Endodermal cell (in vitro differentiated cells): ENCODE measurements around the gene TPP1. TPM values are rescaled to one million over a fixed set of nuclear protein-coding genes. Genes with fewer than 3 reads are reported as not detected.

Source experiments
- DNase-seq: peaks from one replicate; pipeline ENCODE4 v3.0.0-alpha.2; 2017
- H3K27ac ChIP-seq: 2 replicates; pipeline ENCODE4 v1.5.1; 2013; ENCODE audit warnings: mild to moderate bottlenecking, low read depth, low read length, moderate library complexity
- H3K27me3 ChIP-seq: 2 replicates; pipeline ENCODE4 v1.6.1; 2013; ENCODE audit warnings: mild to moderate bottlenecking, low read length, moderate library complexity; ENCODE audit not compliant: insufficient read depth, control insufficient read depth, poor library complexity, severe bottlenecking
- H3K36me3 ChIP-seq: 2 replicates; pipeline ENCODE4 v1.7.0; 2013; ENCODE audit warnings: mild to moderate bottlenecking, low read length, moderate library complexity; ENCODE audit not compliant: control insufficient read depth, insufficient read depth
- H3K4me1 ChIP-seq: one replicate; pipeline ENCODE4 v1.7.0; 2013; ENCODE audit warnings: low read length; ENCODE audit not compliant: control insufficient read depth, insufficient read depth
- H3K4me3 ChIP-seq: 2 replicates; pipeline ENCODE4 v1.5.1; 2013; ENCODE audit warnings: mild to moderate bottlenecking, low read length, moderate library complexity
- H3K9ac ChIP-seq: 2 replicates; pipeline ENCODE4 v1.6.1; 2013; ENCODE audit warnings: mild to moderate bottlenecking, low read length, moderate library complexity; ENCODE audit not compliant: poor library complexity, severe bottlenecking; ENCODE audit errors: extremely low read depth
- H3K9me3 ChIP-seq: 2 replicates; pipeline ENCODE4 v1.6.1; 2013; ENCODE audit warnings: mild to moderate bottlenecking, low read length, moderate library complexity; ENCODE audit not compliant: control insufficient read depth
- H3K27ac Mint-ChIP-seq: 2 replicates; pipeline ENCODE4 v1.8.0; 2020; ENCODE audit warnings: mixed read lengths
- H3K27me3 Mint-ChIP-seq: 2 replicates; pipeline ENCODE4 v1.8.0; 2021; ENCODE audit warnings: mild to moderate bottlenecking, mixed read lengths; ENCODE audit not compliant: insufficient read depth
- H3K36me3 Mint-ChIP-seq: 2 replicates; pipeline ENCODE4 v1.8.0; 2020; ENCODE audit warnings: low read depth, mixed read lengths
- H3K4me1 Mint-ChIP-seq: 2 replicates; pipeline ENCODE4 v1.8.0; 2020; ENCODE audit warnings: mixed read lengths
- H3K4me3 Mint-ChIP-seq: 2 replicates; pipeline ENCODE4 v1.8.0; 2020; ENCODE audit warnings: mild to moderate bottlenecking, moderate library complexity, mixed read lengths
- H3K9me3 Mint-ChIP-seq: 2 replicates; pipeline ENCODE4 v1.8.0; 2020; ENCODE audit warnings: mild to moderate bottlenecking, mixed read lengths
- WGBS, 2 experiments: methylation state at CpG; one replicate each; pipeline versions ENCODE4 v1.1.5 to v1.1.7; 2013; ENCODE audit warnings: missing lambda C conversion rate in 2 of 2, mixed read lengths in 1 of 2; ENCODE audit not compliant: insufficient coverage in 1 of 2, insufficient read length in 1 of 2; 5-methylcytosine and 5-hydroxymethylcytosine counted together
- total RNA-seq, 2 donors: library from RNA; stranded (reverse); fragmentation: NEBNext Ultra II Directional in 1 of 2; extraction: Animal tissue kit (Norgen Biotek cat#: 25700) in 1 of 2; gene quantifications; 2 replicates in 1 of 2; 3 replicates in 1 of 2; pipeline ENCODE4 v1.2.1, GENCODE V29; 2021
- TF ChIP-seq, protein P1 (sequence below): fragments of 200-600 bp; sonication (generic); conservative IDR thresholded peaks from 2 replicates; pipeline ENCODE4 v1.5.0; 2021; ENCODE audit warnings: antibody characterized with exemption, mild to moderate bottlenecking

Gene TPP1
- total RNA-seq, 2 donors from 2014 or later = 68.3 to 71.0 TPM

DNA sequence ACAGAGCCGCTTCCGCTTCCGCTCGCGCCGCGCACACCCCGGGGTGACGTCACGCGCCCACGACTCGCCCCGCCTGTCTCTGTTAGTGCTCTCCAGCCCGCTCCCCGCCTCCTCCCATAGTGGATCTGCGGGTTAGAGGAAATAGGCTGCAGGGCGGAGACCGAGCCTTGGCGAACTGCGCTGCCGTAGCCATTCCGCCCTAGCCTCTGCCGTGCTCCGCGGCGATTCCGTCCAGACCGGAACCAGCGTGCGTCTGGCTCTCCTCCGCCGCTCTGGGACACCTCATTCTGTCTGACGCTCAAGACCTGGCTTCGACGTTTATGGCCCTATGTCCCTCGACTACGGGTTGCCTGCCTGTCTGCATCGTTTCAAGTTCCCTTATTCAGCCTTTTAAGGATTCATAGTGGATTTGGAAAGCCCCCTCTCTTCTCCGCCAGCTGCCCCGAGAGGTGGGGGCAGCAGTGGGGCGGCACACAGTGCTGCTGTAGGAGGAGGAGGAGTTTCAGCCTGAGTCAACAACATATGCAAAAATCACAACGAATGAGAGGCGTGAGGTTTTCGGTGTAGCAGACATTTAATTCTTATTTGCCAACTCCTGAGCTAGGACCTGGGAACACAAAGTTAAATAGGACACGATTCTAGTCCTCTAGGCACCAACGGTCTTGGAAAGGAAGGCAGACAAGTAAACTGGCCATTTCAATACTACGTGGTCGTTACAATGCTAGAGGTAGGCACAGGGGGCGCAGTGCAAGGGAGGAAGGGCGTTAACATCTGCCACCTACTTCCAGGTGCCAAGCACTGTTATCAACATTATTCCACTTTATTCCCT is 6.8 kb downstream of the TPP1 start, which contains the start of gene TAF10:
Gene TAF10, minus strand, starts transcription at position 4 of the 829 bp plus-strand sequence. CDS start 27 bp downstream, outside the sequence.
- 0 to 1% methylated on average over 31 to 50 of the region's 51 CpGs for WGBS, 2 experiments
- Mint-ChIP-seq H3K27me3 (no peaks in the 10 kb centered on the region), H3K4me1 (peaks cover 9% of the 10 kb centered on the region), H3K36me3 (peaks cover 62% of the 10 kb centered on the region), H3K27ac (peak within 1 kb of the TSS; percentile 88), H3K9me3 (no peaks in the 10 kb centered on the region), H3K4me3 (no peak within 1 kb of the TSS)
- Histone ChIP-seq H3K27me3 (no peaks in the 10 kb centered on the region), H3K9ac (peak within 1 kb of the TSS; percentile 88), H3K4me3 (peak within 1 kb of the TSS; percentile 90), H3K27ac (peak within 1 kb of the TSS; percentile 94), H3K36me3 (peaks cover 59% of the 10 kb centered on the region), H3K4me1 (no peaks in the 10 kb centered on the region), H3K9me3 (no peaks in the 10 kb centered on the region)
- TF ChIP-seq, protein P1, sequence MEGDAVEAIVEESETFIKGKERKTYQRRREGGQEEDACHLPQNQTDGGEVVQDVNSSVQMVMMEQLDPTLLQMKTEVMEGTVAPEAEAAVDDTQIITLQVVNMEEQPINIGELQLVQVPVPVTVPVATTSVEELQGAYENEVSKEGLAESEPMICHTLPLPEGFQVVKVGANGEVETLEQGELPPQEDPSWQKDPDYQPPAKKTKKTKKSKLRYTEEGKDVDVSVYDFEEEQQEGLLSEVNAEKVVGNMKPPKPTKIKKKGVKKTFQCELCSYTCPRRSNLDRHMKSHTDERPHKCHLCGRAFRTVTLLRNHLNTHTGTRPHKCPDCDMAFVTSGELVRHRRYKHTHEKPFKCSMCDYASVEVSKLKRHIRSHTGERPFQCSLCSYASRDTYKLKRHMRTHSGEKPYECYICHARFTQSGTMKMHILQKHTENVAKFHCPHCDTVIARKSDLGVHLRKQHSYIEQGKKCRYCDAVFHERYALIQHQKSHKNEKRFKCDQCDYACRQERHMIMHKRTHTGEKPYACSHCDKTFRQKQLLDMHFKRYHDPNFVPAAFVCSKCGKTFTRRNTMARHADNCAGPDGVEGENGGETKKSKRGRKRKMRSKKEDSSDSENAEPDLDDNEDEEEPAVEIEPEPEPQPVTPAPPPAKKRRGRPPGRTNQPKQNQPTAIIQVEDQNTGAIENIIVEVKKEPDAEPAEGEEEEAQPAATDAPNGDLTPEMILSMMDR = peak; percentile 79
- peak; percentile 97 for DNase-seq

DNA sequence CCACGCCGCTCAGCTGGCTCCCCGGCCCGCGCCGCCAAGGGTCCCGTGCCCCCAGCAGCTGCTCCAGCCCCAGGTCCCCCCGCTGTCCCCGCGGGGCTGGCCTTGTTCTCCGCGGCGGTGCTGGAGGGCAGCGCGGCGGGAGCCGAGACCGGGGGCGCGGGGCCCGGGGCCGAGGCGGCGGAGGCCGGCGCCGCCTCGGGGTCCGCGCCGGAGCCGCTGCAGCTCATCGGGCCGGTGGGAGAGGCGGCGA is 7.3 kb downstream of the TPP1 start:
- H3K27ac Mint-ChIP-seq = peak overlapping the region; percentile 88
- 0% methylated on average over 36 of the region's 36 CpGs; no CpG with 5 or more reads in 1 of the 2 experiments for WGBS, 2 experiments

DNA sequence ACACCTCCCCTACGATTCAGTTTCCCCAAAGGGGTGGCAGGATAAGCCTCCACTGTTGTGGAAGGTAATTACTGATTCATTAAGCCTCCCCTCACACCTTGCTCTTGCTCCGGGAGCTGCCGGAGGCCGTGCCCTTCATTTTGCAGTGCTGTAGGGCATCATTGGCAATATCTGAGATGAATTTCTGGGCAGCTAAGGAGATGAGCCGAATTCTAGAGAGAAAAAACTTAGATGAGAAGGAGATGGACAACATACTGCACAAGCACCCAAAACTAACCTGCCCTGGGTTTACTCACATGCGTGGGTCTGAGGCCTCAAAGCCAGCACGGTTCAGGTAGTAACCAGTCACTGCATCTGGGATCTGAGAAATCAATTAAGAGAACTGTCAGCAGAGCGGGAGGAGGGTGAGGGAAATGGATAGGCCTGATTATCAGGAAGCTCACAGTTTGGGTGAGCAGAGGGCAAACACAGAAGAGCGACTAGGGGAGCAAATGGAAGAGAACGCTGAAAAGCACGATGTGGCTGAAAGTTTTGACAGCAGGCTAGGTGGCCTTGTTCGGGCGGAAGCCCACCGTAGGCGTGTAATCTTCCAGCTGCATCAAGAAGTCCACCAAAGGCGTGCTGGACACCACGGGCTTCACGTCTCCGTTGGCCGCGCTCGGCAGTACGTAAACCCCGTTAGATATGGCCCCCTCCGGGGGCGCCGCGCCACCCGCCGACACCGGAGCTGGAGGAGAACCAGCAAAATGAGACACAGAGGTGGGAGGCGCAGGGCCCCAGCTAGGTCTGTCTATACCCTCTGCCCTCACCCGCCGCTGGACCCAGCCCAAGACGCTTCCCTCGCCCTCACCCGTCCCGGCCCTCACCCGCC is 7.9 kb downstream of the TPP1 start:
- Mint-ChIP-seq H3K27ac (peak overlapping the region; percentile 88), H3K9me3 (no peaks in the 10 kb centered on the region), H3K27me3 (no peaks in the 10 kb centered on the region), H3K4me1 (peaks cover 16% of the 10 kb centered on the region), H3K4me3 (no peak overlapping the region), H3K36me3 (peaks cover 61% of the 10 kb centered on the region)
- peak; percentile 45 for DNase-seq
- Histone ChIP-seq H3K9me3 (no peaks in the 10 kb centered on the region), H3K9ac (peak overlapping the region; percentile 77), H3K27me3 (no peaks in the 10 kb centered on the region), H3K4me1 (peaks cover 3% of the 10 kb centered on the region), H3K27ac (peak overlapping the region; percentile 49), H3K4me3 (peak overlapping the region; percentile 90), H3K36me3 (peaks cover 61% of the 10 kb centered on the region)
- WGBS, 2 experiments = 19 to 21% methylated on average over 20 to 39 of the region's 39 CpGs
- TF ChIP-seq, protein P1 = no peak

More for the DNA sequence above, 7.3 kb downstream of the TPP1 start:
- Mint-ChIP-seq H3K36me3 (peaks cover 65% of the 10 kb centered on the region), H3K9me3 (no peaks in the 10 kb centered on the region), H3K27me3 (no peaks in the 10 kb centered on the region), H3K4me1 (peaks cover 11% of the 10 kb centered on the region), H3K4me3 (no peak overlapping the region)
- peak overlapping the region; percentile 90 for H3K4me3 ChIP-seq
- no peaks in the 10 kb centered on the region for H3K4me1 ChIP-seq
- no peaks in the 10 kb centered on the region for H3K27me3 ChIP-seq
- TF ChIP-seq, protein P1 = no peak
- H3K9me3 ChIP-seq = no peaks in the 10 kb centered on the region
- no peak for DNase-seq
- H3K36me3 ChIP-seq = peaks cover 61% of the 10 kb centered on the region
- no peak overlapping the region for H3K27ac ChIP-seq
- peak overlapping the region; percentile 88 for H3K9ac ChIP-seq
